ENCODE measurements around the gene SLC35E1. TPM values are rescaled to one million over a fixed set of nuclear protein-coding genes. Genes with fewer than 3 reads are reported as not detected.

Gene SLC35E1
- total RNA-seq, 1 donor from 2014 or later: 44.5 TPM

DNA sequence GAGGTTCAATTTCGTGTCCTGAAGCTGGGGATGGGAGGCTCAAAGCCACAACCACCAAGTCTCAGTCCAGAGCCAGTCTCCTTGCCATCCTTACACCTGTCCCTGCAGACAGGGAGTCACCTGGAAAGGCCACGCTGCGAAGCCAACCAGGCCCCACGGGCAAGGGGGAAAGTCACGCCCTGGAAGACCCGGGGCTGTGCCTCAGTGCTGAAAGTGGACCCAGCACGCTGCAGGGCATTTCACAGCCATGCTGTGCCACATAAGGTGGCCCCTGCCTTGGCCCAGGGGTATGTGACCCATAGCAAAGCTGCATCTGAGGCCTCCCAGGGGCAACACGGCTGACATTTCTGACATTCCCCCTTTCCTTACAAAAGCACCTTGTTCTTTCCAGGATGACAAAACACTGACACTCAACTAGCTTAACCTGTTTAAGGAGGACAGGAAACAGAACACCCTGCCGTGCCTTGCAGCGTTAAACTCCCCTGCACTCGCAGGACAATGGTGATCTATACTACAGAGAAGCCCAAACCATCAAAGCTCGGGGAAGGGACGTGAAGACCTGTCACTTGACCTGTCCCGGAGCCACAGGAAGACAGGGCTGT lies 44.8 kb downstream of the SLC35E1 start:
- no peak for DNase-seq (ENCODE audit: extremely low spot score, unreplicated experiment)
- Mint-ChIP-seq H3K9me3 (no peaks in the 10 kb centered on the region), H3K27me3 (no peaks in the 10 kb centered on the region), H3K4me1 (ENCODE audit: unreplicated experiment) (no peaks in the 10 kb centered on the region), H3K27ac (peak overlapping the region; percentile 94), H3K36me3 (peaks cover 11% of the 10 kb centered on the region), H3K4me3 (peak overlapping the region; percentile 72)
- TF ChIP-seq, protein P1, sequence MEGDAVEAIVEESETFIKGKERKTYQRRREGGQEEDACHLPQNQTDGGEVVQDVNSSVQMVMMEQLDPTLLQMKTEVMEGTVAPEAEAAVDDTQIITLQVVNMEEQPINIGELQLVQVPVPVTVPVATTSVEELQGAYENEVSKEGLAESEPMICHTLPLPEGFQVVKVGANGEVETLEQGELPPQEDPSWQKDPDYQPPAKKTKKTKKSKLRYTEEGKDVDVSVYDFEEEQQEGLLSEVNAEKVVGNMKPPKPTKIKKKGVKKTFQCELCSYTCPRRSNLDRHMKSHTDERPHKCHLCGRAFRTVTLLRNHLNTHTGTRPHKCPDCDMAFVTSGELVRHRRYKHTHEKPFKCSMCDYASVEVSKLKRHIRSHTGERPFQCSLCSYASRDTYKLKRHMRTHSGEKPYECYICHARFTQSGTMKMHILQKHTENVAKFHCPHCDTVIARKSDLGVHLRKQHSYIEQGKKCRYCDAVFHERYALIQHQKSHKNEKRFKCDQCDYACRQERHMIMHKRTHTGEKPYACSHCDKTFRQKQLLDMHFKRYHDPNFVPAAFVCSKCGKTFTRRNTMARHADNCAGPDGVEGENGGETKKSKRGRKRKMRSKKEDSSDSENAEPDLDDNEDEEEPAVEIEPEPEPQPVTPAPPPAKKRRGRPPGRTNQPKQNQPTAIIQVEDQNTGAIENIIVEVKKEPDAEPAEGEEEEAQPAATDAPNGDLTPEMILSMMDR (conservative IDR thresholded peaks at IDR 0.05): no peak

GRCh38 chr19:16525751-16526481 lies 46.3 kb downstream of the SLC35E1 start:
- Mint-ChIP-seq H3K27ac (no peak overlapping the region), H3K36me3 (peaks cover 4% of the 10 kb centered on the region), H3K4me3 (no peak overlapping the region), H3K27me3 (no peaks in the 10 kb centered on the region), H3K4me1 (ENCODE audit: unreplicated experiment) (no peaks in the 10 kb centered on the region), H3K9me3 (no peaks in the 10 kb centered on the region)
- TF ChIP-seq, protein P1 (conservative IDR thresholded peaks at IDR 0.05): no peak
- no peak for DNase-seq (ENCODE audit: extremely low spot score, unreplicated experiment)

- no peaks in the 10 kb centered on the region for H3K9me3 Mint-ChIP-seq
- TF ChIP-seq, protein P1 (conservative IDR thresholded peaks at IDR 0.05): no peak
- no peaks in the 10 kb centered on the region for H3K4me1 Mint-ChIP-seq (ENCODE audit: unreplicated experiment)
- no peaks in the 10 kb centered on the region for H3K27me3 Mint-ChIP-seq
- no peak overlapping the region for H3K27ac Mint-ChIP-seq
- peaks cover 4% of the 10 kb centered on the region for H3K36me3 Mint-ChIP-seq
- no peak for DNase-seq (ENCODE audit: extremely low spot score, unreplicated experiment)
- H3K4me3 Mint-ChIP-seq: no peak overlapping the region
Observed at GRCh38 chr19:16524991-16525734, 47.1 kb downstream of the SLC35E1 start.

DNA sequence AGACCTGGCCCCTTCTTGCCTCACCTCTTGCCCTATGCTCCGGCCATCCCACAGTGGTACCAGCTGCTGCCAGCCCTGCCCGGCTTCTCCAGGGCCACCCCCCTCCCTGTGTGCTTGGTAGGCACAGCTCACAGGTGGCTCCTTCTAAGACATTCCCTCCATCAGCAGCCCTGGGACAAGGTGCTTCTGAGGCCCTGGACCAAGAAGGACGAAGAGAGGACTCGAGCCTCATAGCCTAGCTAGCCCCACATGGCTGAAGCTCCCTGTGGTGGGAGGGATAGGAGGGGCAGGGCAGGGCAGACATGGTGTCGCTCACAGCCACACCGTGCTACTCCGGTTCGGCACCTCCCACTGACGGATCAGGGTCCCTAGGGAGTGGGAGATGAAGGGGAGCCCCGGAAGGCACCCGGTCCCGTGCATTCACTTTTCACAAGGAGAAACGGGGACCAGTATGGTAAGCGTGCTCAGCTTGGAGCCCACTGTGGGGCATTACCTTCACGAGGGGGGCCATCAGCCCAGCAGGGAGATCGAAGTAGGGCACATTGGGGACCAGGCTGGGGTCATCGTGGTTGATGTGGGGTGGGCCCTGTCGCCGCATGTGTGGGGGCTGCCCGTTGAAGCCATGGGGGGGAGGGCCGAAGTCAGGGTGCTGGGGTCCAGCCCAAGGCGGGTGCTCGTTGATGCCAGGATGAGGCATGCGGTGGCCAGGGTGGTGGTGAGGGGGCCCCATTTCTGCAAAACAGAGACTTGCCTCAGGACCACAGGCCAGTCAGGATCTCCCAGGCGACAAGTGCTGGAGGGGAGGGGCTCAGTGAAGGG lies 49.4 kb downstream of the SLC35E1 start:
- no peak for DNase-seq (ENCODE audit: extremely low spot score, unreplicated experiment)
- Mint-ChIP-seq H3K9me3 (no peaks in the 10 kb centered on the region), H3K27me3 (no peaks in the 10 kb centered on the region), H3K4me3 (no peak overlapping the region), H3K4me1 (ENCODE audit: unreplicated experiment) (no peaks in the 10 kb centered on the region), H3K36me3 (peaks cover 7% of the 10 kb centered on the region), H3K27ac (no peak overlapping the region)
- TF ChIP-seq, protein P1 (conservative IDR thresholded peaks at IDR 0.05): no peak

- H3K4me3 Mint-ChIP-seq: no peak overlapping the region
- no peak overlapping the region for H3K27ac Mint-ChIP-seq
- DNase-seq (ENCODE audit: extremely low spot score, unreplicated experiment): no peak
- peaks cover 3% of the 10 kb centered on the region for H3K36me3 Mint-ChIP-seq
- no peaks in the 10 kb centered on the region for H3K27me3 Mint-ChIP-seq
- TF ChIP-seq, protein P1 (conservative IDR thresholded peaks at IDR 0.05): no peak
- H3K4me1 Mint-ChIP-seq (ENCODE audit: unreplicated experiment): no peaks in the 10 kb centered on the region
- no peaks in the 10 kb centered on the region for H3K9me3 Mint-ChIP-seq
Observed at GRCh38 chr19:16521715-16522289, 50.4 kb downstream of the SLC35E1 start.

Measured in type B pancreatic cell (in vitro differentiated cells).